ENCODE data around the gene RAET1E. TPM values are rescaled to one million over a fixed set of nuclear protein-coding genes. Genes with fewer than 3 reads are reported as not detected.
"Not testable (repeated sequence)": the region's sequence is repeated elsewhere in the genome, so short reads cannot be mapped to it uniquely, and the experiment has no call there.

RAET1E gene
- total and polyA plus RNA-seq, 7 donors = 0.04 to 17.2 (median 3.1) TPM

DNA sequence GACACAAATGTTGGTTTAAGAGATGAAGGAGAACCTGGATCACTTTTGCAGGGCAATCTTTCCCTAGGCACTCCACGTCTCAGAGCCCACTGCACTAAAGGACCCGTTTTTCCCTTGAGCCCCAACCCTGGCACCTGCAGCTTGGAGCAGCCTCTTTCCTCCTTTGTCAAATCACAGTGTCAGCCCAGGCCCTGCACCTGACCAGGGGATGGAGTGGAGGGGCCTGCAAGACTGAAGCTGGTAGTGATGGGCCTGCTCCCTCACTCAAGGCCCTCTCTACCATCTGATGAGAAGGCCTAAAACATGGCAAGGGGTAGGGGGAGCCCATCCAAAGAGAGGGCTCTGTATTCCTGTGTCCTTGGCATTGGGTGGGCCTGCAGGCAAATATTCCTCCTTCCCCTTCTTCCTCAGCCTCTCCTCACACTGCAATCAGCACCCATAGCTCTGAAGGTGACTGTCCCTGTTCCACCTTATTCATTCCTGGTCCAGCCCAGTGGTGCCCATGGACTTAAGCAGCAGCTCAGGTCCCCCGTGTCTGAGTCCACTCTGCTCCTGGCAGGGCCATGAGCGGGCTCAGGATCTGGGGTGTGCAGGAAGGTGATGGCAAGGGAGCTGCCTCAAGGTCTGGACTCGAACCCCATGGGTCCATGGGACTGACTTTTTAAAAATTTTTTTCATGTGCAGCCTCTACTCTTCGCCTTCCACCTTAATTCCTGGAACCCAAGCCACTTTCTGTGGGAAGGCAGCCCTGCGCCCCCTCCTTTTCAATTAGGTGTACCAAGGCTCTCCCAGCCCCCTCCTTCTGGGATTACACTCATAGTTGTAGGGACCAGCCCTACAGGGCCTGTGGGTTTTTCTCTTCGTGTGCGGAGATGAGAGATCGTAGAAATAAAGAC lies 18.3 kb upstream of the RAET1E start:
- no peak for TF ChIP-seq CTCF (IDR thresholded peaks at IDR 0.05)
- ATAC-seq = no peak
- 90 to 92% (median 91%) methylated on average over 10 of the region's 10 CpGs for WGBS, 3 donors
- no peaks in the 10 kb centered on the region for H3K4me1 ChIP-seq
- H3K36me3 ChIP-seq (ENCODE audit: insufficient read depth in 1 of 2, low read depth in 1 of 2) = no peaks in the 10 kb centered on the region
- DNase-seq = no peak
- H3K27me3 ChIP-seq (ENCODE audit: insufficient read depth in 3 of 3, low read length in 2 of 3) = peaks cover 0 to 3% (median 0%) of the 10 kb centered on the region in 3 donors
- no peak overlapping the region for H3K27ac ChIP-seq
- H3K4me3 ChIP-seq = no peak overlapping the region
- no peaks in the 10 kb centered on the region for H3K9me3 ChIP-seq
- intact Hi-C loops (cut with DNase I) = no loop called here

GRCh38 chr6:149913540-149914240 lies 15.8 kb upstream of the RAET1E start:
- DNase-seq = peak in 1 of 2 donors; percentile 23
- no peaks in the 10 kb centered on the region for H3K4me1 ChIP-seq
- no peaks in the 10 kb centered on the region for H3K27me3 ChIP-seq (ENCODE audit: insufficient read depth in 3 of 3, low read length in 2 of 3)
- intact Hi-C loops (cut with DNase I) = no loop called here
- no peaks in the 10 kb centered on the region for H3K36me3 ChIP-seq (ENCODE audit: insufficient read depth in 1 of 2, low read depth in 1 of 2)
- no peak for ATAC-seq
- H3K27ac ChIP-seq = no peak overlapping the region
- no peak for TF ChIP-seq CTCF (IDR thresholded peaks at IDR 0.05)
- no peaks in the 10 kb centered on the region for H3K9me3 ChIP-seq
- no peak overlapping the region for H3K4me3 ChIP-seq
- 61 to 65% (median 64%) methylated on average over 9 of the region's 9 CpGs for WGBS, 3 donors

DNA sequence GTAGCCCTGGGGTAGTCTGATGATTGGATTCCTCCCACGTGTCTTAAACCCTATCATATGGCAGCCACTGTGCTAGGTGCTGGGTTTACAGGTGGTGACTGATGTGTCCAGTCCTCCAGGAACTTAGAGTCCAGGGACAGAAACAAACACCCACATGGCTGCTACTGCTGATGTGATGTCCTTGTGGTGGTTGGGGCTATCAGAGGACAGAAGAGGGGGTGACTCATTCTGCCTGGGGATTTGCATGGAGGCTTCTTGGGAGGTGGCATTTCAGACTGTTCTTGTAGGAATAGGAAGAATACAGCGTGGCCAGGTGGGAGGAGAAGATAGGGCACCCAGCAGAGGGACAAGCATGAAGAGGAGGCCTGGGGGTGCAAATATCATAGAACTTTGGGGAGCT lies 15.2 kb upstream of the RAET1E start:
- no peak for TF ChIP-seq CTCF (IDR thresholded peaks at IDR 0.05)
- Histone ChIP-seq H3K4me1 (no peaks in the 10 kb centered on the region), H3K9me3 (no peaks in the 10 kb centered on the region), H3K36me3 (ENCODE audit: insufficient read depth in 1 of 2, low read depth in 1 of 2) (no peaks in the 10 kb centered on the region), H3K4me3 (no peak overlapping the region), H3K27ac (no peak overlapping the region), H3K27me3 (ENCODE audit: insufficient read depth in 3 of 3, low read length in 2 of 3) (no peaks in the 10 kb centered on the region)
- WGBS, 3 donors = 66 to 72% (median 69%) methylated on average over 2 of the region's 2 CpGs
- peak in 1 of 4 donors; percentile 46 for ATAC-seq
- peak in 1 of 2 donors; percentile 7 for DNase-seq
- intact Hi-C loops (cut with DNase I) = no loop called here

- DNase-seq; H3K27ac ChIP-seq; H3K4me3 ChIP-seq; H3K4me1 ChIP-seq; H3K27me3 ChIP-seq (ENCODE audit: insufficient read depth in 3 of 3, low read length in 2 of 3); intact Hi-C loops (cut with DNase I); H3K36me3 ChIP-seq (ENCODE audit: insufficient read depth in 1 of 2, low read depth in 1 of 2); H3K9me3 ChIP-seq; ATAC-seq: not testable (repeated sequence)
- WGBS, 3 donors = 80 to 89% (median 87%) methylated on average over 3 of the region's 3 CpGs
These were observed 14.8 kb upstream of the RAET1E start for GRCh38 chr6:149912680-149913079.

DNA sequence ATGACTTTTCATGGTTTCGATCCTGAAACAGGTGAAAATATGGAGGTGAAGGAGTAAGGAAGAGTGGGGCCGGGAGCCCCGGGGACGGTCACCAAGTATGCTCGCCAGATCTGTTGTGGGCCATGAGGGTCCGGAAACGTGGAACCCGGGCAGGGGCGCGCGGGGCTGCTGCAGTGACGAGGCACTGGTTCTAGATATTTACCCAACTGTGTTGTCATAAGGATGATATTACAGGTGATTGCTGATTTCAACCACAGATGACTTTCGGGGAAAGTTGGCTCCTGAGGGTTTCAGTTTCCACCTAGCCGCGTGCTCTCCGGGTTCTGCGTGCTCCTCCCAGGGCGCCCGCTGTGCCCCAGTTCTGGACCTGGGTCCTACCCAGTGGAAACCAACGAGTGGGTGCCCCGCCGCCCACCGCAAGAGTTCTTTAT lies 12.8 kb upstream of the RAET1E start:
- WGBS, 3 donors = 95 to 96% (median 95%) methylated on average over 23 of the region's 23 CpGs
- no peak for ATAC-seq

More for the DNA sequence above, 12.8 kb upstream of the RAET1E start:
- intact Hi-C loops (cut with DNase I) = no loop called here
- Histone ChIP-seq H3K27me3 (ENCODE audit: insufficient read depth in 3 of 3, low read length in 2 of 3) (no peaks in the 10 kb centered on the region), H3K4me1 (no peaks in the 10 kb centered on the region), H3K9me3 (no peaks in the 10 kb centered on the region), H3K27ac (no peak overlapping the region), H3K36me3 (ENCODE audit: insufficient read depth in 1 of 2, low read depth in 1 of 2) (no peaks in the 10 kb centered on the region), H3K4me3 (no peak overlapping the region)
- DNase-seq = peak in 1 of 2 donors; percentile 15
- TF ChIP-seq CTCF (IDR thresholded peaks at IDR 0.05) = no peak
